Right hindlimb (tissue), 1 donor: ENCODE data around the gene EEF2KMT.
"Not testable (repeated sequence)": the region's sequence is repeated elsewhere in the genome, so short reads cannot be mapped to it uniquely, and the experiment has no call there.

Experiments used
- DNase-seq: peaks from one replicate; pipeline ENCODE4 v3.0.0-alpha.2; 2018

The EEF2KMT gene

DNA sequence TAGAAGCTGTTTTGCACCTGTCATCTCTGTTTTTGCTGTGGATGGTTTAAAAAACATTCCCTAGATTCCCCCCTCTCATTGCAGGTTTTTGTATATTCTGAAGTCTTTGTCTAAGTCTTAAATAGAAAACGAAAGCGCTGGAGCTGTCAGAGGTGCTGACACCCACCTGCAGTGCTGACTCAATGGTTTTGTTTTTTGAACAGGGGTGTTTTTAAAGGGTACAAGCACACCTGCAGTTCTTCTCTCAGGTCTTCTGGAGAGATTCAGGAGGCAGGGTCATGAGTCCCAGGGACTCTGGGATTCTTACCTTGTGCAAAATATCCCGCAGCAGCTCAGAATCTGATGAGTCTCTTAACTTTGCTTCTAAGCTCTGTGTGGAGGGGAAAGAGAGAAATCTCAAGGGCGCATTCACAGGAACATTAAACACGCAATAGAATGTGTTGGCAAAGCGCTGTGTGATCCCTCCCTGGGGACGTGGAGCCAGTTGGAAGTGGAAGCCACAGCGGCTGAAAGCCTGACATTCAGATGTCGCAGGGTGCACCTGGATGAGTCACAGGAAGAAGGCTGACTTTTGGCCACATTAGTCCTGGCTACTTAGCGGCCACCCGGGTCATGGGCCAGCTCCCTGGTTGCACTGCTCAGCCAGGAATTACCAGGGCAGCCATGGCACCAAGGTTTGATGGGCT is 2.3 kb downstream of the EEF2KMT start:
- not testable (repeated sequence) for DNase-seq

DNA sequence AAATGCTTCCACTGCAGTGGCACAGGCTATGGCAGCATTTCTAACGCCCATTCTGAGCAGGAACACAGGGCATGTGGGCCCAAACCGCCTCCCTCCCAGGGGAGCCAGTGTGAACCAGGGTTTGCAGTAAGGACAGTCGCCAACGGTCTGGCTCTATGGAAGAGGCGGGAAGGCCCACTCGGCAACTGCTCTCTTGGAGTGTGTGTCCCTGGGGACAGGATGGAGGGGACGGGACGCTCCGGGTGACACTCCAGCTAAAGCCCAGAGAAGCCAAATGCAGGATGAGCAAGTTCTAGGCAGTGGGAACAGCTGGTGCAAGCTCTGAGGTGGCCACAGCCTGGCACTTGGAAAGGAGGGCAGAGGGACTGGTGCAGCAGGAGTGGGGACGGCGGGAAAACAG is 3.8 kb downstream of the EEF2KMT start:
- DNase-seq, result not testable (repeated sequence)

DNA sequence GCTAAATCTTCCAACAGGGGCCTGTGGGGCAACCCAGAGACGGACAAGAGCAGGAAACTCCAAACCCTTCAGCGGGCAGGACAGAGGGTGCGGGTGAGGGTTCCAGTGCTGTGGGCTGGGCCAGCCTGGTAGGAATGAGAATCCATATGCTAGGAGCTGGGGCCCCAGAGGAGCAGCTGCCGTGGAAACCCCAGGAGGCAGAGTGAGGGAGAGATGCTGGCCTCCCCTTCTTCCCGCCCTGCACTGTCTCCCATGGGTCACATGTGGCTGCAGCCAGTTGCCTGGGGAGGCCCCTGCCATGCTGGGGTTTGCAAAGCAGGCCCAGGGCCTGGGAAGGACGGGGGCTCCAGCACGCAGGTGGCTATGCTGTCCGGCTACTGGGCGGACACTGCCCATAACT is 4.5 kb downstream of the EEF2KMT start:
- not testable (repeated sequence) for DNase-seq

GRCh38 chr16:5090592-5090991 is 7.0 kb downstream of the EEF2KMT start:
- DNase-seq, result not testable (repeated sequence)

GRCh38 chr16:5089911-5090555 is 7.6 kb downstream of the EEF2KMT start:
- not testable (repeated sequence) for DNase-seq

GRCh38 chr16:5088936-5089335 is 8.7 kb downstream of the EEF2KMT start:
- not testable (repeated sequence) for DNase-seq

DNA sequence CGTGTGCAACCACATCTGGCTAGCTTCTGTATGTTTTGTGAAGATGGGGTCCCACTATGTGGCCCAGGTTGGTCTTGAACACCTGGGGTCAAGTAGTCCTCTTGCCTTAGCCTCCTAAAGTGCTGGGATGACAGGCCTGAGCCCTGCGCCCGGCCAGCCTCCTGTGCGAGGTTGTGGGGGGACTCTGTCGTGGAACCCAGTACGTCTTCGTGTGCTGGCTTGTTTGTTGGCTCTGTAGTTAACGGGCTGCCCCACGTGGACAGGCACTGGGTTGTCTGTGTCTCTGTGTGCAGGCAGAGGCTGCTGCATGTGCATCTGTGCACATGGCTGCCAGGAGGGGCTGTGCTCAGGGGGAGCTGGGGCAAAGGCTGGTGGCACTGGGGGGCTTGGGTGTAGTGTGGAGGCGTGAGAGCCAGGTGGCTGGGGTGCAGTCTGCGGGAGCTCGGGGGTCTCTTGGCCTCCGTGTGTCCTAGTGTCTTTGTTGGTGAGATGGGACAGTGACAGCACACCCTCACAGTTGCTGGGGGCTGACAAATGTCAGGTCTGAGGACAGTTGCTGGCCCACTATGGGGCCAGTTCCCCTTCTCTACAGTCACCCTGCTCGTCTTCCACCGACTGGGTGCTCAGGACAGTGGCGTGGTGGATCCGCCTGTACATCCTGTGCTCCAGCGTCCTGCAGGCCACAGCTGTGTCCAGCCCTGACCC is 9.4 kb downstream of the EEF2KMT start:
- DNase-seq, result not testable (repeated sequence)

- DNase-seq, result not testable (repeated sequence)
Measured at GRCh38 chr16:5085716-5086115, 11.9 kb downstream of the EEF2KMT start.

DNA sequence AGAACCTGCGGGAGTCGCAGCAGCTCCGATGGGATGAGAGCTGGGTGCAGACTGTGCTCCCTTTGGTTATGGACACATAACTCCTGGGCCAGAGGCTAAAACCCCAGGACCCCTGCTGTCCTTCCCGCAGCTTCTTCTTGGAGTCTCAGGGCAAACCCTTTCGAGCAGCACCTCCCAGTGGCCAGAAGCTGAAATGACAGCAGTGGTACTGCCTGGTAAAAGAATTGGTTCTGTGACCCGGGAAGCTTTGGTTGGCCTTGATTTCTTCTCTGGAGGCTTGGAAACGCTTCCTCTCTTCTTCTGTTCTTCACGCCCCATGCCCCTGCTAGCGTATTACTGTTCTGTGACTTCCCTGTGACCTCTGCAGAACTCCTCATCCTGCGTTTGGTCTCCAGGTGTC is 12.8 kb downstream of the EEF2KMT start:
- not testable (repeated sequence) for DNase-seq

DNA sequence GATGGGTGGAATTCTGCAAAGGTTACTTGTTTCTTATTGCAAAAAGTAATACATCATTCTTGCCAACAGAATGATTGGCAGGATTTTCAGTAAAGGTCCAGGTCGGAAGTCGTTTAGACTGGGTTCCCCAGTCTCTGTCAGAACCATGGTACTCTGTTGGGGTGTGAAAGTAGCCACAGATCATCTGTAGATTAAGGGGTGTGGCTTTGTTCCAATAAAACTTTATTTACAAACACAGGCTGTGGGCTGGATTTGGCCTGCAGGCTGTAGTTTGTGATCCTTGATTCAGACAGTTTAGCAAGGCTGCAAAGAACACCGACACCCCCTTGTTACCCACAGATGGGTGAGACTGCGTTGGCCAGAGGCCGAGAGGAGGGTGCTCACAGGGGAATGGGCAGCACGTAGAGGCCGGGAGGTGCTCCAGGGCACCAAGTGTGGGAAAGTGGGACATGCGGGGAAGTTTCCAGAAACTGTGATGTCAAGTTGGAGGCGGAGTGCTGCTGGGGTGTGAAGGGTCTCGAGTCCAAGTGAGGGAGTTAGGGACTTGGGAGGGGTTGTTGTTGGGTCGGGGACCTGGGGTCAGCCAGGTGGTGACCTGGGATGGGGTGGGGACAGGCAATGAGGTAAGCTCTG is 13.4 kb downstream of the EEF2KMT start:
- DNase-seq, result not testable (repeated sequence)

GRCh38 chr16:5083646-5084045 is 13.9 kb downstream of the EEF2KMT start:
- not testable (repeated sequence) for DNase-seq

- not testable (repeated sequence) for DNase-seq
Measured at GRCh38 chr16:5080996-5081395, 16.6 kb downstream of the EEF2KMT start.

DNA sequence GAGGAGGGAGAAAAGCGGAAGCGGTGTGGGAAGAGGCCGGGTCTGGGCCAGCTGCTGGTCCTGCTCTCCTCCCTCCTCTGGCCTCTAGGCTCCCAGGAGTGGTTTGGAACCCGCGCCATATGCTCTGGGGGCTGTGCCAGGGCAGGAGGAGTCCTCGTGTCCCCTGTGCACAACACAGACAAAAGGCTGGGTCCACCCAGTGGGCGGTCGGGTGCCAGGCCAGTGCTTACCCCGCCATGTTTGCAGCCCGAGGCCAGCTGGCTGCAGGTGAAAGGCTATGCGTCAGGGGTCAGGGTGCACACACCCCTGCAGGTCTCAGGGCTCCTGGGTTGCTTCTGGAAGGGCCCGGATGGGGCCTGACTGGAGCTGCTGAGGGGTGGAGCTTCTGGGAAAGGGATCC is 17.1 kb downstream of the EEF2KMT start:
- not testable (repeated sequence) for DNase-seq

DNA sequence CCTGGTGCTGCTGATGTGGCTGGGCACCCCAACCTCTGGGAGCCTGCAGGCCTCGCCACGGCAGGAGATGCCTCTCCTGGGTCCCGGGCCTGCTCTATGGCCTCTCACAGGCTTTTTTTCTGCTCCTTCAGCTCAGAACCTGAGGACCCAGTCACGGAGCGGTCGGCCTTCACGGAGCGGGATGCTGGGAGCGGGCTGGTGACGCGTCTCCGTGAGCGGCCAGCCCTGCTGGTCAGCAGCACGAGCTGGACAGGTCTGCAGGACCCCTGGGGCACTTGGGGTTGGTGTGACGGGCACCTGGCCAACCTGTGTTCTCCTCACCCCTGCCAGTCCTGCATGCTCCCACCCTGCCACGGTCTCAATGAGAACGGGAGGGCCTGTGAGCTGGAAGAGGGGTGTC is 19.0 kb downstream of the EEF2KMT start:
- no peak for DNase-seq

GRCh38 chr16:5077304-5077703 is 20.3 kb downstream of the EEF2KMT start:
- DNase-seq, result no peak

DNA sequence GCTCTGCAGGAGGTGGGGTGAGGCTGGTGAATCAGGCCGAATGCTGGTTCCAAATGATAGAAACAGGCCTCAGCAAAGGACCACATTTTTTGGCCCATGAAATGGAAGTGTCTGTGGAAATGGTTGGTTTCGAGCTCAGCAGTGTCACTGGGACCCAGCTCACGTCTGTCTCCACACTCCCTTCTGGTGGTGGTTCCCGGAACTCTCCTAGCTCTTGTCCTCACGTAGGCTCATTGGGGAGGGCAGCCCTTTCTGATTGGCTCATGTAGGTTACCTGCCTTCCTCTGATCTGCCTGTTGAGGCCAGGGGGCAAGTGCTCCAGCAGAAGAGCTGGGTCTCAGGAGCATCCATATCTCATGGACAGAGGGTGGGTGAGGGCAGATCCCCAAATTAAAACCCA is 22.0 kb downstream of the EEF2KMT start:
- no peak for DNase-seq

DNA sequence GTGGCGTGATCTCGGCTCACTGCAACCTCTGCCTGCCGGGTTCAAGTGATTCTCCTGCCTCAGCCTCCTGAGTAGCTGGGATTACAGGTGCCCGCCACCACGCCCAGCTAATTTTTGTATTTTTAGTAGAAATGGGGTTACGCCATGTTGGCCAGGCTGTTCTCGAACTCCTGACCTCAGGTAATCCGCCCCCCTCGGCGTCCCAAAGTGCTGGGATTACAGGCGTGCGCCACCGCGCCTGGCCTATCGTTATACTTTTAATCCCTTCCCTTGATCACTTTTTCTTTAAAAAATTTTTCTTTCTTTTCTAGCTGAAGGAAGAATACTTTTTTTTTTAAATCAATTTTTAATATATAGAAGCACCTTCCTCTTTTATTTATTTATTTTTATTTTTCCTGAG is 23.8 kb downstream of the EEF2KMT start:
- DNase-seq, result not testable (repeated sequence)

- DNase-seq, result no peak
Measured at GRCh38 chr16:5073279-5073629, 24.3 kb downstream of the EEF2KMT start.

- no peak for DNase-seq
Measured at GRCh38 chr16:5072334-5073278, 25.0 kb downstream of the EEF2KMT start.

DNA sequence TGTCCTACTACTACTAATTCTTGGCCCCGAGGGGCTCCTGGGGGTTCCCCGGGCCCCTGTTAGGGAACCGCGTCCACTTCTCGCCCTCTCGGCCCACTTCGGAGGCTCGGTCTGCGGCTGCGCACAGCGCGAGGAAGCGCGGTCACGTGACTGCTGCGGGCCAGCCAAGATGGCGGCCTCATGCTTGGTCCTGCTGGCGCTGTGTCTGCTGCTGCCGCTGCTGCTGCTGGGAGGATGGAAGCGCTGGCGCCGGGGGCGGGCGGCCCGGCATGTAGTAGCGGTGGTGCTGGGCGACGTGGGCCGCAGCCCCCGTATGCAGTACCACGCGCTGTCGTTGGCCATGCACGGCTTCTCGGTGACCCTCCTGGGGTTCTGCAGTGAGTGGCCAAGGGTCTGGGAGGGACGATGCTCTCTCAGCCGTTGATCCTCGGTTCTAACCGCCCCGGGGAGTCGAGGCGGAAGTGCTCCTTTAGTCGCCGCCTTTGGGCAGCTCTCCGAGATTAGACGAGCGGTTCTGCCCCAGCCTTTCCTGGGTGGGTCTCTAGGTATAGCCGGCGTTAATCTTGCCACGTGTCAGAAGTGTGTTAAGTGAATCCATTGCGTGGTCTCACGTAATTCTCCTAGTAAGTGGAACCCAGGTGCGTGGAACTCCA is 25.8 kb downstream of the EEF2KMT start, which contains the start of gene ALG1:
TSS of gene ALG1 (plus strand) at position 163 of the 653 bp plus-strand sequence. CDS start at position 170, 7 bp downstream.
- peak; percentile 94 for DNase-seq

DNA sequence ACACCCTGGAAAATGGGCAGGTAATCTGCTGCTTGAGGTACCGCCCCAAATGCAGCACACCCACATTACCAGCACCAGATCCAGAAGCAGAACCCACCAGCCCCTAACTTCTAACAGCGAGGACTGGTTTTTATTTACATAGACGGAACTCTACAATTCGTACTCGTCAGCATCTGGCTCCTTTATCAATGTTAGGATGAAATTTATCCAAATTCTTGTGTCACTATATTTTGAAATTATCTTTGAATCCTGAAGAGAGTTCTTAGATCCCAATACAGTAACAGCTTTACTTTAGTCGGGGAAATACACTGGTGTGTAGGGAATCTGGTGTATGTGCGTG is 26.3 kb downstream of the EEF2KMT start:
- DNase-seq, result no peak
